NB4 (cell line): ENCODE measurements around the gene CYP4F22.

ENCODE experiments used
- CTCF ChIP-seq: IDR thresholded peaks from one replicate; pipeline ENCODE4 v1.5.1; 2012; ENCODE audit warnings: low read depth, low read length
- MAX ChIP-seq: IDR thresholded peaks from 2 replicates; pipeline ENCODE4 v1.6.1; 2011; ENCODE audit warnings: low read depth, low read length
- POLR2A ChIP-seq: IDR thresholded peaks from 2 replicates; pipeline ENCODE4 v1.6.1; 2011; ENCODE audit warnings: mild to moderate bottlenecking; ENCODE audit not compliant: insufficient read length; ENCODE audit errors: extremely low read depth

- no peak for TF ChIP-seq CTCF
- TF ChIP-seq POLR2A, result no peak
- no peak for TF ChIP-seq MAX
Observed at GRCh38 chr19:15549581-15549980, 41.3 kb downstream of the CYP4F22 start.
